ENCODE data around the gene KCNK7.

KCNK7 gene

DNA sequence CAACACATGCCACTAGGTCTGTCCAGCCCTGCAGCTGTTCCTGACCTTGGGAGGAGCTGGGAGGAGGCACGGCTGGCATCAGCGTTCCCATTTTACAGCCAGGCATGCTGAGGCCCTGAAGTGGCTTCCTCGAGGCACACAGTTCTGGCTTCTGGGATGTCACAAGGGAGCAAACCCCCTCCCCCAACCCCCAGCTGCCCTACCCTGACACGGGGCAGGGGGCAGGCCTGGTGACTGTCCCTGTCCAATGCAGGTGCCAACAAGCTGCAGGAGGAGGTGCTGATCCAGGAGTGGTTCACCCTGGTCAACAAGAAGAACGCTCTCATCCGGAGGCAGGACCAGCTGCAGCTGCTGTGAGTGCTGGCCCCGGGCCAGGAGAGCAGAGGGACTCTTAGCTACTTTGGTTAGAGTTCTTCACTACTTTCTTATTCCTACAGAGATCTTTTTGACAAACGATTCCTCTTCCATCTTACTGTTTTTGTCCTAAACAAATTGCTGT lies 5.3 kb downstream of the KCNK7 start:
- no peak for DNase-seq (ENCODE audit: low read depth, low spot score)
- no peak overlapping the region for H3K27ac ChIP-seq

DNA sequence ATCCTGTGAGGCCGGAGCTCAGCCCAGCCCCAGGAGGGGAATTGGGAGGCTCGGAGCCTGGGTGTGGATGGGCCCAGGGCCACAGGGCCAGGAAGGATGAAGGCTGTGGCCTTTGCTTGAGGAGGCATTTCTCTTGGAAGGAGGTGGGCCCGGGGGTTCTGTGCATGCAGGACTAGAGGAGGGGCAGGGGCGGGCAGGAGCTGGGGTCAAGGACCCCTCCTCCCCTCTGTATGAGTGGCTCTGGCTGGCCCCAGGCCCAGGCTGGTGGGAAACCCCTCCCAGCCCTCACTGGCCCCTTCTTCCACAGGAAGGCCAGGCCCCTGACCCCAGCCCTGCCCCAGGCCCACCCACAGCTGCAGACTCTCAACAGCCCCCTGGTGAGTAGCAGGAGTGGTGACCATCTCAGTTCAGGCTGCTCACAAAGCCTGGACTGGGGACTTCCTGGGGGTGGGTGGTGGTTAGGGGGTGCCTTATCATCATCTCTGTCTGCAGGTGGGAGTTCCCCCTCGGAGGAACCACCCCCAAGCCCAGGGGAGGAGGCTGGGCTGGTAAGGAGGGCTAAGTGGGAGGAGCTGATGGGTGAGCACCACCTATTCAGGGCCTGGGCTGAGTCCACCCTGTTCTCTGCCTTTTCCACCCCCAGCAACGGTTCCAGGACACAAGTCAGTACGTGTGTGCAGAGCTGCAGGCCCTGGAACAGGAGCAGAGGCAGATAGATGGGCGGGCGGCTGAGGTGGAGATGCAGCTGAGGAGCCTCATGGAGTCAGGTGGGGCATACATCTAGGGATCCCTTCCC lies 6.0 kb downstream of the KCNK7 start:
- no peak for DNase-seq (ENCODE audit: low read depth, low spot score)
- H3K27ac ChIP-seq, result no peak overlapping the region

- DNase-seq (ENCODE audit: low read depth, low spot score), result no peak
- H3K27ac ChIP-seq, result no peak overlapping the region
These were observed 7.2 kb downstream of the KCNK7 start for GRCh38 chr11:65588199-65589054.

DNA sequence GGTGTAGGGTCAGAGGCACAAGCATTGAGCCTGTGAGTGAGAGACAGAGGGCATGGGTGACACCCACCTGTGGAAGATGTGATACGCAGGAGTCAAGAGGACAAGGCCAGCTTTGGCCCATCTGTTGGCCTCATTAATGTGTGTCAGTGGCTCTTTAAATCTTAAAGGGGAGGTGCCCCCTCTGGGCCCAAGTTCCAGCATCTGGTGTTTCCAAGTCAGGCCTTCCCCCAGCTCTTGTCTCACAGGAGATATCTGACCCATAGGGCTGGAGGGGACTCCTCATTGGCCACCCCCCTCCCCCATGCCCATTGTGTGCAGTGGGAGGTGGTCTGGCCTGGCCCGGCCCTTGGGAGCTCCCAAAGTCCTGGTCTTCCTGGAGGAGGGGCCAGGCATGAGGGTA lies 8.9 kb downstream of the KCNK7 start:
- no peak overlapping the region for H3K27ac ChIP-seq
- DNase-seq (ENCODE audit: low read depth, low spot score), result no peak

- no peak overlapping the region for H3K27ac ChIP-seq
- DNase-seq (ENCODE audit: low read depth, low spot score), result no peak
These were observed 9.4 kb downstream of the KCNK7 start for GRCh38 chr11:65586247-65586630.

DNA sequence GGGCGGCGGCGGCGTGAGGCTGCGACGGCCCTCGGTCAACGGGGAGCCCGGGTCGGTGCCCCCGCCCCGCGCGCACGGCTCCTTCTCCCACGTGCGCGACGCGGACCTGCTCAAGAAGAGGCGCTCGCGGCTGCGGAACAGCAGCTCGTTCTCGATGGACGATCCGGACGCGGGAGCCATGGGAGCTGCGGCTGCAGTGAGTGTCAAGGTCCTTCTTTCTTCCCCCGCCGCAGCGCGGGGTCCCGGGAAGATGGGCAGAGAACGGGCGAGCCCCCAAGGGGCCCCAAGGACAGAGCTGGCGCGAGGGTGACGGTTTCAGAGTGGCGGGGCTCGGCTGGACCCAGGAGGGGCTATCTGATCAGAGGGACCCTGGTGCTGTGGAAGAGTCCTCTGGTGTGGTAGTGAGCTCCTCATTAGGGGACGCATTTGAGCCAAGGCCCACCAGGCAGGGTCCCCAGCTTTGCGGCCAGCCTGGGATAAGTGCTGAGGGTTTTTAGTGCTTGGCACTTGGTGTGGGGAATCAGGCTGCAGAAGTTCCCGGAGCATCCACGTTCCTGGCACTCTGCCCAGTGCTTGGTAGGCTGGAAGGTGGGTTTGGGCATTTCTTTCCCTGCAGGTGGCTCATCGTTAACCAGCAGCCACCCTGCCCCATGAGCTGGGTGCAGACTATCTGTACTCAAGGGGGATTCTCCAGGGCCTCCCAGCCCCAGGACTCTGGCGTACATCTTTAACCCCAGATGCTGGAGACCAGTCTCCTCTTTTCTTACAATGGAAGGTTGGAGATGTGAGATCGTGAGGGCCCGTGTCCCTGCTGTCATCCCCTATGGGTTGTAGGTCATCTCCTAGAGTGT lies 10.0 kb downstream of the KCNK7 start:
- H3K27ac ChIP-seq, result no peak overlapping the region
- no peak for DNase-seq (ENCODE audit: low read depth, low spot score)

DNA sequence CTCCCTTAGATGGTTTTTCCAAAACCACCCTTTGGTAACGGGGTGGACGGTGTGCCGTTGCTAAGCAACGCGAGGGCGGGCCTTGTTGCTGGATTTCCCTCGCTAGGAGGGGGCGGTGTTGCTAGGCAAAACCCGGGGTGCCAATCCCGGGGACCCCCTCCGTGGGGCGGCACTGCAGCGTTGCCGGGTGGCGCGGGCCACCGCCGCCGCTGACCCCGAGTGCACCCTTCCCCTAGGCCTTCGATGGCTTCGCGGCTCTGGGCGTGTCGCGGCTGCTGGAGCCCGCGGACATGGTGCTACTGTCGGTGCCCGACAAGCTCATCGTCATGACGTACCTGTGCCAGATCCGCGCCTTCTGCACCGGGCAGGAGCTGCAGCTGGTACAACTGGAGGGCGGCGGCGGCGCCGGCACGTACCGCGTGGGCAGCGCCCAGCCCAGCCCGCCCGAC lies 10.9 kb downstream of the KCNK7 start:
- no peak for DNase-seq (ENCODE audit: low read depth, low spot score)
- H3K27ac ChIP-seq, result no peak overlapping the region

DNA sequence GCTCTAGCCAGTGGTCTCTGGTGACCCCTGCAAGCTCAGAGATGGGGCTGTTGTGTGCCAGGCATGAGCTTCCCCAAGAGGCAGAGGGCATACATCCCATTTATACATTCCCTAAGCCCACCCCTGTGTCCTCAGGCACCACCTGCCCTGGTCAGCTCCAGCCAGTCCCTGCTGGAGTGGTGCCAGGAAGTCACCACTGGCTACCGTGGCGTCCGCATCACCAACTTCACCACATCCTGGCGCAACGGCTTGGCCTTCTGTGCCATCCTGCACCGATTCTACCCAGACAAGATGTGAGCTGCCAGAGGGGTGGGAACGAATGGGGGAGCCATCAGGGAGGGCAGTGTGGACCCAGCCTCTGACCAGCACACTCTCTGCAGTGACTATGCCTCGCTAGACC lies 11.5 kb downstream of the KCNK7 start:
- no peak for DNase-seq (ENCODE audit: low read depth, low spot score)
- H3K27ac ChIP-seq, result no peak overlapping the region

GRCh38 chr11:65583589-65583988 lies 12.0 kb downstream of the KCNK7 start:
- no peak for DNase-seq (ENCODE audit: low read depth, low spot score)
- H3K27ac ChIP-seq, result no peak overlapping the region

DNA sequence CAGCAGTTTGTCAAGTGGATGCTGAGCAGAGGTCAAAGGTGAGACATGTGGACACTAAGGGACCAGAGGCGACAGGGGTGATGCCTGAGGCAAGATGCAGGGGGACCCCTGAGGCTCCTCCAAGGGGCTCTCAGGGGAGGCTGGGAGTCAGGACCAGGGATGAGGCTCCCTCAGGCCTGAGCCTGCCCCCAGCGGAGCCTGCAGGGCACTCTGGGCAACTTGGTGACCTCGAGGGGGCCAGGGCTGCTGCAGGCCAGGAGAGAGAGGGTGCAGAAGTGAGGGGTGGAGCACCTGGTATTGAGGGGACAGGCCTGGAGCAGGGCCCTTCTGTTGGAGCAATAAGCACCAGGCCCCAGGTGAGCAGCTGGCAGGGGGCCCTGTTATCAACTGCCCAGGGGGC lies 13.7 kb downstream of the KCNK7 start:
- H3K27ac ChIP-seq, result no peak overlapping the region
- no peak for DNase-seq (ENCODE audit: low read depth, low spot score)

DNA sequence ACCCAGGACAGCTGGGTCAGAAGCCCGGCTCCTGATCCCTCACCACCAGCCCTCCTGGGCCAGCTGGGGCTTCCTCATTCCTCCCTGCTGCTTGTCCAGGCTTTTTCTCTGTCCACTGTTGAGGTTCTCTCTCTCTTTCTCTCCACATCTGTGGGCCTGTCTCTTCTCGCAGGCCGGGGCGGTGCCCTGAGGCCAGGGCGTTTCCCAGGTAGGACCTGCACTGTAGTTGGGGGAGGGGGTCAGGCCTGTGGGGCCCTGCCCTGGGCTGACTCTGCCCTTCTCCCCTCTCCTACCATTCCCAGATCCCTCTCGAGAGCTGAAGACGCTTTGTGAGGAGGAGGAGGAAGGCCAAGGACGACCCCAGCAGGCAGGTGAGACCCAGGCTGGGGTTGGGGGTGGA lies 14.8 kb downstream of the KCNK7 start:
- DNase-seq (ENCODE audit: low read depth, low spot score), result no peak
- no peak overlapping the region for H3K27ac ChIP-seq

- no peak overlapping the region for H3K27ac ChIP-seq
- DNase-seq (ENCODE audit: low read depth, low spot score), result no peak
These were observed 15.4 kb downstream of the KCNK7 start for GRCh38 chr11:65580031-65580692.

DNA sequence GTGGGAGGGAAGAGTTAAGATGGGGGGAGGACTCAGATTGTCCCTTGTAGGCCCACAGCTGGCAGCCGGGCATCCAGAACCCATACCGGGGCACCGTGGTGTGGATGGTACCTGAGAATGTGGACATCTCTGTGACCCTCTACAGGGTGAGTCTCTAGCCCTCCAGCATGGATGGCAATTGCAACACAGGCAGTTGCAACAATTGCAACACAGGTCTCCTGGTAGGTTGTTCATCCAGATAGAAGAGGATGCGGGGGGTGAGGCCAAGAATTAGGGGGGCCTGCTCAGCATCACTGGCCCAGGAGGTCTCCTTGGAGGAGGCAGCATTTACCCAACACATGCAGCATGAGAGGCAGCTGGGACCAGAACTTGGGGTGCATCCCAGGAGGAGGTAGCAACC lies 16.3 kb downstream of the KCNK7 start:
- no peak overlapping the region for H3K27ac ChIP-seq
- DNase-seq (ENCODE audit: low read depth, low spot score), result no peak

GRCh38 chr11:65578667-65579066 lies 16.9 kb downstream of the KCNK7 start:
- H3K27ac ChIP-seq, result no peak overlapping the region
- no peak for DNase-seq (ENCODE audit: low read depth, low spot score)

DNA sequence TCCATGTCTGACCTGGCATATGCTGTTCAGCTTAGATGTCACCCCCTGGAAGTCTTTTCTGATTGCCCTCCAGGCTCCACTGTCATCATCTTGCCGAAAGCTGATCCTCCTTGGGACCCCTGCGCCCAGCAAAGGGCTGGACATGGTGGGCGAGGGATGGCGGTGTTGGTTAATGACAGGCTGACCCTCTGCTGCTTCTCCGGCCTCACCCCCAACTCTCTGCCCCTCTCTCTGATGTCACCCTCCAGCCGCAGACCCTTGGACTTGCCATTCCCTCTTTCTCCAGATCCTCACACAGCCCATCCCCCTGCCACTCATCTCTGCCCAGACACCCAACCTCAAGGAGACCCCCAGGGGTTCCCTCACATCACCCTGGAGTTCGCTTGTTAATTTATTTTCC lies 17.5 kb downstream of the KCNK7 start:
- no peak for DNase-seq (ENCODE audit: low read depth, low spot score)
- H3K27ac ChIP-seq, result peak overlapping the region; percentile 96

DNA sequence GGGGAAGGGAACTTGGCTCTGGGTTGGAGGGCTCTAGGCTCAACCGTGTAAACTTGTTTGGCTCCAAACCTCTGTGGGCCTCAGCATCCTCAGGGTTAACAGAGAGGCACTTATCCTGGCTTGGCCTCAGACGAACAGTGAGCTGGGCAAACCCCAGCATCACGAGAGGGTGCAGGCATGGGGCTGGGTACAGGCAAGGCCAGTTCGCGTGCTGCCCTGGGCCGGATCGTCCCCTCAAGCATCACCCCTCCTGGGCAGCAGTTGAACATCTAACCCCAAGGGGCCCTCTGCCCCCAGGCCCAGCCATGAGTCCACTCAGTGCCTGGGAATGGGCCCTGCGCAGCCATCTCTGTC lies 17.9 kb downstream of the KCNK7 start:
- DNase-seq (ENCODE audit: low read depth, low spot score), result no peak

GRCh38 chr11:65576867-65577755 lies 18.5 kb downstream of the KCNK7 start:
- no peak for DNase-seq (ENCODE audit: low read depth, low spot score)
- peak overlapping the region; percentile 96 for H3K27ac ChIP-seq

More for the DNA sequence above, 17.9 kb downstream of the KCNK7 start:
- H3K27ac ChIP-seq, result peak overlapping the region; percentile 96

- peak overlapping the region; percentile 96 for H3K27ac ChIP-seq
- DNase-seq (ENCODE audit: low read depth, low spot score), result no peak
These were observed 19.3 kb downstream of the KCNK7 start for GRCh38 chr11:65576232-65576866.
